Panc1 (cell line): ENCODE measurements around the gene POGK. TPM values are rescaled to one million over a fixed set of nuclear protein-coding genes. Genes with fewer than 3 reads are reported as not detected.

Experiments used
- ATAC-seq: fragments of 200-7000 bp; cut with Tn5 transposase; 2 replicates; pipeline ENCODE4 v1.9.1; 2020; ENCODE audit warnings: mild to moderate bottlenecking, moderate library complexity
- BruUV-seq: library from RNA; stranded (reverse); fragments of 400-500 nt; replicated peaks from 2 replicates; lab custom pipeline; 2021; lab: Mats Ljungman, UMichigan
- CTCF ChIA-PET: fragments of 300-600 bp; sonication (Branson Sonifier 250); formaldehyde crosslinking; loops from one replicate; lab custom pipeline; 2022; ENCODE audit warnings: antibody characterized with exemption; lab: Charles Lee
- POLR2A ChIA-PET: fragments of 300-600 bp; sonication (Branson Sonifier 250); formaldehyde crosslinking; loops from one replicate; lab custom pipeline; 2022; ENCODE audit warnings: antibody characterized with exemption; lab: Charles Lee
- DNase-seq: peaks from one replicate; pipeline ENCODE4 v3.0.0-alpha.2; 2010; ENCODE audit warnings: low read depth, low spot score
- H3K27ac ChIP-seq: 2 replicates; pipeline ENCODE4 v1.5.1; 2011; ENCODE audit warnings: mild to moderate bottlenecking, low read length, inconsistent platforms
- H3K27me3 ChIP-seq: fragments of 200-500 bp; sonication (Bioruptor generic); 2 replicates; pipeline ENCODE4 v1.6.0; 2014; ENCODE audit warnings: low read length, inconsistent platforms; ENCODE audit not compliant: control insufficient read depth, insufficient read depth
- H3K36me3 ChIP-seq: fragments of 200-500 bp; sonication (Bioruptor generic); 2 replicates; pipeline ENCODE4 v1.5.1; 2014; ENCODE audit warnings: inconsistent platforms, mild to moderate bottlenecking, low read length, moderate library complexity; ENCODE audit not compliant: control insufficient read depth, insufficient read depth
- H3K4me1 ChIP-seq: 2 replicates; pipeline ENCODE4 v1.5.1; 2011; ENCODE audit warnings: inconsistent platforms, mild to moderate bottlenecking, low read length, moderate library complexity; ENCODE audit not compliant: control insufficient read depth, insufficient read depth
- H3K4me3 ChIP-seq, 2 experiments: 2 replicates each; pipeline ENCODE4 v1.5.1; 2011 to 2012; ENCODE audit warnings: low read depth in 2 of 2, low read length in 2 of 2, mild to moderate bottlenecking in 2 of 2, inconsistent platforms in 1 of 2, moderate library complexity in 1 of 2
- H3K9me3 ChIP-seq: fragments of 200-500 bp; sonication (Bioruptor generic); 2 replicates; pipeline ENCODE4 v1.5.1; 2014; ENCODE audit warnings: low read depth, mild to moderate bottlenecking, inconsistent platforms, low read length, moderate library complexity; ENCODE audit not compliant: control insufficient read depth, insufficient read depth
- CTCF ChIP-seq: fragments of 450-650 bp; IDR thresholded peaks from 2 replicates; pipeline ENCODE4 v1.5.1; 2017; ENCODE audit warnings: mild to moderate bottlenecking
- POLR2AphosphoS5 ChIP-seq: IDR thresholded peaks from 2 replicates; pipeline ENCODE4 v1.6.1; 2012; ENCODE audit warnings: mild to moderate bottlenecking, low read depth, low read length, moderate library complexity
- REST ChIP-seq, 2 experiments: IDR thresholded peaks; 2 replicates each; pipeline ENCODE4 v1.6.1; 2011 to 2012; ENCODE audit warnings: low read depth in 2 of 2, control low read depth in 1 of 2, low read length in 1 of 2, mild to moderate bottlenecking in 1 of 2, moderate library complexity in 1 of 2; ENCODE audit not compliant: insufficient read depth in 1 of 2
- SIN3A ChIP-seq: IDR thresholded peaks from 2 replicates; pipeline ENCODE4 v1.6.1; 2012; ENCODE audit warnings: low read depth, mild to moderate bottlenecking, low read length, moderate library complexity, borderline replicate concordance; ENCODE audit not compliant: insufficient read depth
- TCF7L2 ChIP-seq: IDR thresholded peaks from 2 replicates; pipeline ENCODE4 v1.6.1; 2011; ENCODE audit warnings: mild to moderate bottlenecking, low read depth, low read length, inconsistent platforms
- in situ Hi-C: cut with HindIII; loops from 2 replicates; pipeline ENCODE4 v1.10.0; 2016; ENCODE audit warnings: low sequenced_read_pairs, low pct_unique_long_range_greater_than_20kb
- intact Hi-C: fragments of 100-400 bp; cut with micrococcal nuclease; formaldehyde crosslinking; loops from one replicate; pipeline ENCODE4 v1.10.0; 2022; ENCODE audit not compliant: unreplicated experiment
- total RNA-seq: library from RNA; stranded (reverse); gene quantifications from one replicate; pipeline ENCODE4 v1.2.1, GENCODE V29; 2021; ENCODE audit not compliant: unreplicated experiment

The POGK gene
- total RNA-seq, 1 experiment from 2014 or later, result 49.5 TPM

- CTCF ChIA-PET, result interaction anchor here (0.6 to 1.2 kb wide), 2 partner anchors 9 to 694 kb away, joined by 3 read pairs; partner anchors contain the start of gene TADA1
- ATAC-seq, result no peak
Measured at GRCh38 chr1:166884971-166885370, 45.7 kb downstream of the POGK start.

GRCh38 chr1:166888373-166889111, 49.3 kb downstream of the POGK start:
- no peak for DNase-seq
- CTCF ChIA-PET, result no interaction called here

More at GRCh38 chr1:166884971-166885370, 45.7 kb downstream of the POGK start:
- Histone ChIP-seq H3K27me3 (peaks cover 30% of the 10 kb centered on the region), H3K4me1 (no peaks in the 10 kb centered on the region), H3K36me3 (no peaks in the 10 kb centered on the region), H3K4me3 (no peak overlapping the region), H3K27ac (no peak overlapping the region), H3K9me3 (no peaks in the 10 kb centered on the region)
- BruUV-seq, result no TSS peak
- POLR2A ChIA-PET, result no interaction called here
- no peak for DNase-seq
- in situ Hi-C loops, result no loop called here
- TF ChIP-seq TCF7L2 (no peak), SIN3A (no peak), REST (IDR thresholded peaks at IDR 0.05; ENCODE audit: insufficient read depth in 1 of 2, low read depth in 2 of 2, low read length in 1 of 2) (no peak), POLR2AphosphoS5 (no peak), CTCF (no peak)
- intact Hi-C loops, result no loop called here

More at GRCh38 chr1:166888373-166889111, 49.3 kb downstream of the POGK start:
- BruUV-seq, result no TSS peak
- intact Hi-C loops, result no loop called here
- no peaks in the 10 kb centered on the region for H3K36me3 ChIP-seq
- no peaks in the 10 kb centered on the region for H3K9me3 ChIP-seq
- in situ Hi-C loops, result no loop called here
- no peak overlapping the region for H3K27ac ChIP-seq
- no peak overlapping the region for H3K4me3 ChIP-seq
- H3K4me1 ChIP-seq, result no peaks in the 10 kb centered on the region
- ATAC-seq, result no peak
- TF ChIP-seq REST (IDR thresholded peaks at IDR 0.05; ENCODE audit: insufficient read depth in 1 of 2, low read depth in 2 of 2, low read length in 1 of 2), result no peak
- peaks cover 33% of the 10 kb centered on the region for H3K27me3 ChIP-seq
- POLR2A ChIA-PET, result no interaction called here
